GM06990 (cell line): ENCODE data around the gene RNF115.

Experiments
- DNase-seq: peaks from one replicate; pipeline ENCODE4 v3.0.0-alpha.2; 2011; ENCODE audit not compliant: insufficient read length; ENCODE audit errors: extremely low read depth
- H3K27me3 ChIP-seq: replicated peaks from 2 replicates; pipeline ENCODE4 v1.6.0; 2011; ENCODE audit warnings: low read length; ENCODE audit not compliant: control insufficient read depth, insufficient read depth
- H3K36me3 ChIP-seq: 2 replicates; pipeline ENCODE4 v1.5.1; 2011; ENCODE audit warnings: low read length; ENCODE audit not compliant: control insufficient read depth, insufficient read depth
- H3K4me3 ChIP-seq: replicated peaks from 2 replicates; pipeline ENCODE4 v1.5.1; 2011; ENCODE audit warnings: low read depth, mild to moderate bottlenecking, control low read depth, low read length
- CTCF ChIP-seq: IDR thresholded peaks from 2 replicates; pipeline ENCODE4 v1.5.1; 2011; ENCODE audit warnings: low read length, control low read depth, mild to moderate bottlenecking, inconsistent platforms; ENCODE audit not compliant: insufficient read depth, poor library complexity, severe bottlenecking

The RNF115 gene

DNA sequence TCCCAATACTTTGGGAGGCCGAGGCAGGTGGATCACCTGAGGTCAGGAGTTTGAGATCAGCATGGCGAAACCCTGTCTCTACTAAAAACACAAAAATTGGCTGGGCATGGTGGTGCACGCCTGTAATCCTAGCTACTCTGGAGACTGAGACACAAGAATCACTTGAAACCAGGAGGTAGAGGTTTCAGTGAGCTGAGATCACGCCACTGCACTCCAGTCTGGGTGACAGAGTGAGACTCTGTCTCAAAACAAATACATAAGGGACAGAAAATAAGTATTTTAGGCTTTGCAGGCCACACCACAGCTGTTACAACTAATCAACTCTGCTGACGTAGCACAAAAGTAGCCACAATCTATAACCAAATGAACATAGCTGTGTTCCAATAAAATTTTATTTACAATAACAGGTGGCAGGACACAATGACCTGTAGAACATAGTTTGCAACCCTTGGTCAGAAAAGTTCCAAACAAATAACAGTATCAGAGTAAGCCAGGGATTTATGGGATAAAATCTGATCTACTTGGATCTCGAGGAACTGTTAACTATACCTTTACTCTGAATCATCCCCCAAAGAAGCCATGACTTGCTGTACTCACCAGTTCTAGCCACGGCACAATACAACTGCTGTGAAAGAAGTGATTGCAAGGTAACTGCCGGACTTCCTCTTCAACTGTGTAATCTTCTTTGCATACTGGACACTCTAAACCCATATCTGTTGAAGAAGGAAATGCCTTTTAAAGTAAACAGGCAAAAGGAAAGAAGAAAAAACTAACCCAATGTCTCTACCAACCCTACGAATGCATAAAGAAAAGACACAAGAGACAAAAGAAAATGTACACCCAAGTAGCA lies 76.3 kb downstream of the RNF115 start:
- Histone ChIP-seq H3K27me3 (no peaks in the 10 kb centered on the region), H3K4me3 (no peak overlapping the region), H3K36me3 (peaks cover 5% of the 10 kb centered on the region)
- no peak for TF ChIP-seq CTCF
- DNase-seq: no peak

DNA sequence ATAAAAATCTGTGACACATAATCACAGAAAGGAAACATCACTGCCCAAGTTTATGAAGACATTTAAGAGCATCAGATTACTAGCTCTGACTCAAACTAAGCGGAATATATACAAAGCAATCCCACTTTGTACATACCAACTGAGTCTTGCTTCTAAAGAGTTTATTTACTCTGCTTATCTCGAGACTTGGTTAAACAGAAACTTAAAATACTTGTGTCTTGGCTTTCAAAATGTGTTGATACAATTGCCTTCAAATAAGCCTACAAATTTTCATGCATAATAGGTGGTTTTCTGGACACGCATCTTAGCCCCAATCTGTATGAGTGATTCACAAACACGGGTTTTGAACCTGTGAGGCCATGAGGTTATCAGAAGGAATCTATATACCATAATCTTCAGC lies 83.6 kb downstream of the RNF115 start:
- no peak for DNase-seq
- Histone ChIP-seq H3K27me3 (no peaks in the 10 kb centered on the region), H3K36me3 (no peaks in the 10 kb centered on the region; the same call in 1 of the 2 replicates), H3K4me3 (no peak overlapping the region)
- no peak for TF ChIP-seq CTCF

DNA sequence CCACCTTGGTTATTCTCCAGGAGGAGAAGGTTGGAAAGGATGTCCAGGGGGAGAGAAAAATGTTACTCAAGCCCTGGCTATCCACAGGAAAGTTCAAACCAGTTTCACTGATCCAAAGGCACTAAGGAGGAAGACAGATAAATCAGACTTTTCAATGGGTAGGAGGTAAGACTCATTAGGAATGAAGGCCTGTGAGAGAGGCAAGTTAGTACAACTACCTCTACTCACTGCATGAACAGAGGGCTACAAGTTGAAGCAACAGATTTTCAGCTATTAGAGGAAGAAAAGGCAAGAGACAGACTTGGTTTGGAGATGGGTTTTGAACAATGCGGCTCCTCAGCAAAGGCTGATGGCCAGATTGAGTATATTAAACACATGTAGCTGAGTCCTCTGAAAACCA lies 87.7 kb downstream of the RNF115 start:
- TF ChIP-seq CTCF: no peak
- H3K27me3 ChIP-seq: no peaks in the 10 kb centered on the region
- H3K4me3 ChIP-seq: no peak overlapping the region
- no peaks in the 10 kb centered on the region for H3K36me3 ChIP-seq
- no peak for DNase-seq

DNA sequence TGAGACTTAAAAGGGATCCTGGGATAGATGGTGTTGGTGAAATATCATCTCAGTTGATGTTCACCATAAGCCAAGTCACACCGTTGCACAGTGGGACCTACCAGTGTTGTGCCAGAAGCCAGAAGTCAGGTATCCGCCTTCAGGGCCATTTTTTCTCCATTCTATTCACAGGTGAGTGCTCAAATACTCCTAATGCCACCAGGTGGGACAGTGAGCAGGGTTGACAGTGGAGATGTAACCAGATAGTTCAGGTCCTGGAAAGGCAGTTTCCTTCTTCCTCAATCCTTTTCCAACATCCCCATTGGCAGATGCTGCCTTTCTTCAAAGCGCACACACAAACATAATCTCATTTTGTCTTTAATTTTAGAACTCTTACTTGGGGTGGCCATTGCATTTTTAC lies 93.0 kb downstream of the RNF115 start:
- H3K27me3 ChIP-seq: no peaks in the 10 kb centered on the region
- DNase-seq: no peak
- no peaks in the 10 kb centered on the region for H3K36me3 ChIP-seq
- no peak overlapping the region for H3K4me3 ChIP-seq
- no peak for TF ChIP-seq CTCF

DNA sequence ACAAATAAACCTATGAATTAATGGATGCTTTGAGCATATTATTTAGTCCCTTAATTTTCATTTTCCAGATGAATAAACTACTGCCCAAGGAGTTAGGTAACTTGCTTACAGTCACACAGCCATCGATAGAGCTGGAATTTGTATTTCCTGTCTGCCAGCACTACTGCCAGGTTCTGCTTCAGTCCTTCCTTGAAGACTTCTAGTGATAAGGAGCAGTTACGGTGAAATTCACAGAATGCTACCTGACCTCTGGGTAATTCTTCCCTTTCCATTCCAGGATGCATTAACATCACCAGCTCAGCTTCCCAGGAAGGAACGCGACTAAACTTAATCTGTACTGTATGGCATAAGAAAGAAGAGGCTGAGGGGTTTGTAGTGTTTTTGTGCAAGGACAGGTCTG lies 93.4 kb downstream of the RNF115 start:
- TF ChIP-seq CTCF: no peak
- Histone ChIP-seq H3K27me3 (no peaks in the 10 kb centered on the region), H3K36me3 (no peaks in the 10 kb centered on the region), H3K4me3 (no peak overlapping the region)
- DNase-seq: no peak
